Measurements from ENCODE around the gene ADAMTSL2. TPM values are rescaled to one million over a fixed set of nuclear protein-coding genes. Genes with fewer than 3 reads are reported as not detected.

The ADAMTSL2 gene
- total and polyA plus RNA-seq, 8 donors = 8.0 to 18.5 (median 12.3) TPM

GRCh38 chr9:133595910-133596309, 61.4 kb downstream of the ADAMTSL2 start:
- intact Hi-C loops (cut with DNase I) = no loop called here
- H3K4me1 ChIP-seq = no peaks in the 10 kb centered on the region
- H3K36me3 ChIP-seq = no peaks in the 10 kb centered on the region
- peaks cover 0 to 5% of the 10 kb centered on the region in 2 donors for H3K27me3 ChIP-seq
- H3K27ac ChIP-seq = no peak overlapping the region
- no peak for ATAC-seq
- peak in 1 of 4 donors; percentile 24 for DNase-seq
- peaks cover 0 to 27% of the 10 kb centered on the region in 2 donors for H3K9me3 ChIP-seq
- H3K4me3 ChIP-seq = no peak overlapping the region
- TF ChIP-seq CTCF (IDR thresholded peaks at IDR 0.05) = no peak

- no peak for ATAC-seq
- no peak for DNase-seq
- Histone ChIP-seq H3K27ac (no peak overlapping the region), H3K4me3 (no peak overlapping the region), H3K27me3 (peaks cover 0 to 17% of the 10 kb centered on the region in 2 donors), H3K36me3 (no peaks in the 10 kb centered on the region), H3K4me1 (no peaks in the 10 kb centered on the region), H3K9me3 (peaks cover 0 to 27% of the 10 kb centered on the region in 2 donors)
- TF ChIP-seq CTCF (IDR thresholded peaks at IDR 0.05) = no peak
- intact Hi-C loops (cut with DNase I) = no loop called here
These were observed 62.9 kb downstream of the ADAMTSL2 start for GRCh38 chr9:133597316-133597957.

GRCh38 chr9:133598978-133599377, 64.5 kb downstream of the ADAMTSL2 start:
- Histone ChIP-seq H3K4me3 (no peak overlapping the region), H3K27me3 (peaks cover 0 to 32% of the 10 kb centered on the region in 2 donors), H3K27ac (no peak overlapping the region), H3K36me3 (no peaks in the 10 kb centered on the region), H3K9me3 (peaks cover 0 to 27% of the 10 kb centered on the region in 2 donors), H3K4me1 (no peaks in the 10 kb centered on the region)
- peak in 1 of 4 donors; percentile 43 for DNase-seq
- ATAC-seq = no peak
- no peak for TF ChIP-seq CTCF (IDR thresholded peaks at IDR 0.05)
- intact Hi-C loops (cut with DNase I) = no loop called here

- no peaks in the 10 kb centered on the region for H3K4me1 ChIP-seq
- H3K27ac ChIP-seq = no peak overlapping the region
- peaks cover 0 to 27% of the 10 kb centered on the region in 2 donors for H3K9me3 ChIP-seq
- H3K27me3 ChIP-seq = peaks cover 0 to 39% of the 10 kb centered on the region in 2 donors
- intact Hi-C loops (cut with DNase I) = no loop called here
- H3K4me3 ChIP-seq = no peak overlapping the region
- ATAC-seq (no peak), DNase-seq (no peak)
- H3K36me3 ChIP-seq = no peaks in the 10 kb centered on the region
- TF ChIP-seq CTCF (IDR thresholded peaks at IDR 0.05) = no peak
These were observed 65.1 kb downstream of the ADAMTSL2 start for GRCh38 chr9:133599470-133600173.

GRCh38 chr9:133600739-133601138, 66.2 kb downstream of the ADAMTSL2 start:
- DNase-seq (peak in 1 of 4 donors; percentile 34), ATAC-seq (no peak)
- Histone ChIP-seq H3K36me3 (no peaks in the 10 kb centered on the region), H3K27ac (no peak overlapping the region), H3K9me3 (peaks cover 0 to 27% of the 10 kb centered on the region in 2 donors), H3K4me1 (no peaks in the 10 kb centered on the region), H3K27me3 (peaks cover 0 to 45% of the 10 kb centered on the region in 2 donors), H3K4me3 (no peak overlapping the region)
- TF ChIP-seq CTCF (IDR thresholded peaks at IDR 0.05) = no peak
- intact Hi-C loops (cut with DNase I) = no loop called here

Data from left lung (tissue), 10 donors.